ENCODE data around the gene IRX4. TPM values are rescaled to one million over a fixed set of nuclear protein-coding genes. Genes with fewer than 3 reads are reported as not detected.

Gene IRX4
- total RNA-seq, 4 donors from 2014 or later: not detected

- DNase-seq: no peak
- TF ChIP-seq CTCF (IDR thresholded peaks at IDR 0.05) (no peak), POLR2A (IDR thresholded peaks at IDR 0.05) (no peak)
- Histone ChIP-seq H3K27me3 (peaks cover 0 to 5% of the 10 kb centered on the region in 2 donors), H3K27ac (no peak overlapping the region), H3K4me1 (no peaks in the 10 kb centered on the region), H3K36me3 (no peaks in the 10 kb centered on the region), H3K9me3 (no peaks in the 10 kb centered on the region), H3K4me3 (no peak overlapping the region)
Measured at GRCh38 chr5:1868886-1869475, 13.7 kb downstream of the IRX4 start.

- Histone ChIP-seq H3K4me1 (no peaks in the 10 kb centered on the region), H3K4me3 (no peak overlapping the region), H3K27me3 (no peaks in the 10 kb centered on the region), H3K27ac (no peak overlapping the region), H3K9me3 (no peaks in the 10 kb centered on the region), H3K36me3 (no peaks in the 10 kb centered on the region)
- no peak for TF ChIP-seq CTCF (IDR thresholded peaks at IDR 0.05)
- TF ChIP-seq POLR2A (IDR thresholded peaks at IDR 0.05): no peak
- no peak for DNase-seq
Measured at GRCh38 chr5:1867815-1868143, 14.9 kb downstream of the IRX4 start.

GRCh38 chr5:1867114-1867814, 15.5 kb downstream of the IRX4 start:
- no peak overlapping the region for H3K4me3 ChIP-seq
- TF ChIP-seq POLR2A (IDR thresholded peaks at IDR 0.05): no peak
- no peak for TF ChIP-seq CTCF (IDR thresholded peaks at IDR 0.05)
- no peaks in the 10 kb centered on the region for H3K27me3 ChIP-seq
- no peaks in the 10 kb centered on the region for H3K4me1 ChIP-seq
- no peak for DNase-seq
- H3K27ac ChIP-seq: no peak overlapping the region
- no peaks in the 10 kb centered on the region for H3K36me3 ChIP-seq
- H3K9me3 ChIP-seq: no peaks in the 10 kb centered on the region

GRCh38 chr5:1865948-1866347, 16.8 kb downstream of the IRX4 start:
- no peak for TF ChIP-seq CTCF (IDR thresholded peaks at IDR 0.05)
- TF ChIP-seq POLR2A (IDR thresholded peaks at IDR 0.05): no peak
- Histone ChIP-seq H3K27ac (no peak overlapping the region), H3K4me3 (no peak overlapping the region), H3K9me3 (no peaks in the 10 kb centered on the region), H3K4me1 (no peaks in the 10 kb centered on the region), H3K27me3 (no peaks in the 10 kb centered on the region), H3K36me3 (no peaks in the 10 kb centered on the region)
- DNase-seq: no peak

- Histone ChIP-seq H3K4me1 (no peaks in the 10 kb centered on the region), H3K4me3 (no peak overlapping the region), H3K27me3 (no peaks in the 10 kb centered on the region), H3K27ac (no peak overlapping the region), H3K36me3 (no peaks in the 10 kb centered on the region), H3K9me3 (no peaks in the 10 kb centered on the region)
- TF ChIP-seq CTCF (IDR thresholded peaks at IDR 0.05): no peak
- no peak for TF ChIP-seq POLR2A (IDR thresholded peaks at IDR 0.05)
- DNase-seq: no peak
Measured at GRCh38 chr5:1865486-1865885, 17.2 kb downstream of the IRX4 start.
